Erythroblast (primary cell): ENCODE results near the gene HLF.

ENCODE experiments used
- DNase-seq, 2 experiments: peaks; one replicate each; lab custom pipeline; 2025; lab: John Stamatoyannopoulos, UW
- GATA1 ChIP-seq: IDR thresholded peaks from 2 replicates; pipeline ENCODE4 v1.6.1; 2011; ENCODE audit warnings: low read depth, mild to moderate bottlenecking, control low read depth, low read length, moderate library complexity
- POLR2A ChIP-seq: IDR thresholded peaks from 2 replicates; pipeline ENCODE4 v1.6.1; 2011; ENCODE audit warnings: mild to moderate bottlenecking, low read length

Gene HLF

GRCh38 chr17:55335625-55336024, 70.9 kb downstream of the HLF start:
- TF ChIP-seq POLR2A: no peak
- no peak for TF ChIP-seq GATA1
- DNase-seq: no peak

DNA sequence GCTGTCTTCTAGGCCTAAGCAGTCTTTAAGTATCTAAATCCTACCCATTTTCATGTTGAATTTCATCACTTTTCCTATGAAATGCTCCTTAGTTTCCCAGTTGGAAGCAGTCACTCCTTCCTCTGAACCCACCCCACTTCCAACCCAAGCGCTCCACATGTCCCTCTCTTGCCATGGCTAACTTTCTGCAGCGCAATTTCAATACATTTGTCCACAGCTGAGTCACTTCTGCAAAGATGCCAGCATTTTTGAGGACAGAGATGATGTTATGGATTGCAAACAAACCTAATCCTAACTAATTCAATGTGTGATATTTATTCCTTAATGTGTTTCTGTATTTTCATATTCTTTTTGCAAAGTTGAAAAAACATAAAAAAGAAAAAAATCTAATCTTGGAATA, 71.7 kb downstream of the HLF start:
- TF ChIP-seq POLR2A (no peak), GATA1 (no peak)

GRCh38 chr17:55340176-55340575, 75.4 kb downstream of the HLF start:
- TF ChIP-seq GATA1: no peak
- no peak for TF ChIP-seq POLR2A
- no peak for DNase-seq

More for the DNA sequence above, 71.7 kb downstream of the HLF start:
- DNase-seq: no peak

DNA sequence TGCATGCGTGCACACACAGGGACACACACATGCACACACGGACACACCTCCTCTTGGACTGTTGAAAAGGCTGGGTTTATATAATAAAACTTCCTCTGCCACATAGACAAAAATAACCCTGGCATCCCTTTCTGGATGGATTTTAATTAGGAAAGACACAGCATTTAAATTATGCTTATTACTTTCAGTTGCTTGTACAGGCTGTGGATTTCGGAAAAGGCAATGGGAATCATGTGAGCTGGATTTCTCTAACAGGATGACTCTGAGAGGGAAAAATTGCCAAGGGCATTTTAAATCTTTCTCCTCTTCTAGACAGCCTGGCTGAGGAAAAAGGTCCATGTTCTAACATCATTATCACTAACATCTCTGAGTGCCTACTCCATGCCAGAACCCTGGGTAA, 75.9 kb downstream of the HLF start:
- TF ChIP-seq GATA1 (no peak), POLR2A (no peak)
- no peak for DNase-seq

DNA sequence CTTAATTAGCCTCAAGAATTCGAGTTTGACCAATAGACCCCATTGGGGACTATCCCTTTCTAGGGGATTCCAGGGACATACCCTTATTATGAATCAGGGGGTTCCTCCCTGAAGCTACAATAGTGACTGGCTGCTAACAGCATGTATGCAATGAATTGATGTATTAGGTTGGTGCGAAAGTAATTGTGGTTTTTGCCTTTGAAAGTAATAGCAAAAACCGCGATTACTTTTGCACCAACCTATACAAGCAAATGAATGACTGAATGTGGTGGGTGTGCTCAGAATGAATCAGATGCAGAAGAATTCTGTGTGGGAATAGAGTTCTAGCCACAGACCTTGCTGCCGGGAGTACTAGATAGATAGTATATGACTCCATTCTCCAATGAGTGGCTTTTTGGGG, 76.7 kb downstream of the HLF start:
- DNase-seq: no peak
- TF ChIP-seq GATA1: no peak
- TF ChIP-seq POLR2A: no peak

DNA sequence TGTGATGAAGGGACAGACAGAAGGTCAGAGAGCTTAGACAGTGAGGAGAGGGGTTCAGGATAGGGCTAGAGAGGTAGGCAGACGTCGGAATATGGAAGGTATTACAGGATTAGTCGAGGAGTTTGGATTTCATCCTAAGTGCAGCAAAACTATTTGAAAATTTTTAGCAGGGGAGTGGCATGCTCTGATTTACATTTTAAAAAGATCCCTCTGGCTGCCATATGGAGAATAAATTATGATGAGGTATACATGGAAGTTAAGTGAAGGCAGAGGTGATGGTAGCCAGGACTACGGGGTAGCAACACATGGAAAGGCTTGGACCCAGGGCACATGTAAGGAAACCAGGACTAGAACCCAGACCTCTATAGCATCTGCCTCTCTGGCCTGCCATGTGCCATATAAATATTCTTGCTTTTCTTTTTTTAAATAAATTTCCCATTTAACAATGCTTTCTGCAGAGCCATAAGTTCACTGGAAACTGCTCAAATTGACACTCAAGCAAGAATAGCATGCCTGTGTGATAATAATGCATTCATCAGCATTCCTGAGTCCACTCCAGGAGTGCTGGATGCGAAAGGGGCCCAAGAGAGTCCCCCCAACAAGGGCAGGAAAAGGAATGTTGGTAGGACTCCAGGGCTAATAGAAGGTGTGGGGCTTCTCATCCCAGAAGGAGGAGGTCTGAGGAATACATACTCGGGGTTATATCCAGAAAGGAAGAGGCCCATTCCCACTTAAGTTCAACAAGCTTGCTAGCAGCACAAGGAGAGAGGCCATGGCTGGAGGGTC, 78.2 kb downstream of the HLF start:
- TF ChIP-seq POLR2A: no peak
- no peak for TF ChIP-seq GATA1
- DNase-seq: no peak

GRCh38 chr17:55343900-55344513, 79.2 kb downstream of the HLF start:
- peak in 1 of 2 experiments; percentile 36 for DNase-seq
- no peak for TF ChIP-seq GATA1
- no peak for TF ChIP-seq POLR2A

DNA sequence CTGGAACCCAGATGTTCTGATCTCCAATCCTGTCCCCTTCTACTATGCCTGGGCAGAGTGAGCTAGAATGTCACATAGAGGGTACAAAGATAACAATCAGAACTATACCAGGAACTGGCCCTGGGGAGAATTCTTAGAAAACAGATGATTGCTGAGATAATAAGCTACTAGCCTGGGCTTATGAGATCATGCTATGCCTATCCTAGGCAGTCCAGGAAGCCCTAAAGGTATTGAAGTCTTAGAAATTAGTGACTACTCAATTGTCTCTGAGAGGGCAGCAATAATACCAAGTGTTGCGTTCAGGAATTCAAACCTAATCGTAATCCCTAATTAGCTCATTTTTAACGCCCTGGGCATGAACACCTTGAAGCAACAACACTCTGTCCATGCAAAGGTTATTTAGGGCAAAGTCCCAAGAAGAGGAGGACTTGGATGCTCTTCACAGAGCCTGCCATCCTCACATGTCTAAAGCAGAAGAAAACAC, 79.8 kb downstream of the HLF start:
- peak; percentile 90 to 94 for DNase-seq
- TF ChIP-seq GATA1 (peak; percentile 45), POLR2A (peak; percentile 38)

- no peak for DNase-seq
- TF ChIP-seq GATA1 (no peak), POLR2A (peak; percentile 3)
These were observed 80.4 kb downstream of the HLF start for GRCh38 chr17:55345132-55345531.

DNA sequence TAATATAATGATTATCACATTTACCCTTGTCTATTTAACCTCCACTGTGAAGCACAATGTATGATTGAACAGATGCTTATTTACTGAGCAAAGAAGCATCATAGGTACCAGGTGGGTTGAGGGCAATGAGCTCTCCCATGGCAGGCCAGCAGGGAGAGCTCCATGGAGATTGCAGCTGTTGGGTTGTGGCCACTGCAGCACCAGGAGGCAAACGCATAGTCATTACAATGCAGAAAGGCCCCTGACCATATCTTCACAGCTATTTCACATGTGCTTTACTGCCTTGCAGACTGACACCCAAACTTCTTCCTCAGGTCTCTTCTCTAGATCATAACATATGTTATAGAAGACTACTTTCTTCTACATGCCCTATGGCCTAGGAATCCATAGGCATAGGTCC, 81.9 kb downstream of the HLF start:
- DNase-seq: no peak
- TF ChIP-seq POLR2A (no peak), GATA1 (no peak)

GRCh38 chr17:55347341-55347740, 82.6 kb downstream of the HLF start:
- TF ChIP-seq GATA1 (no peak), POLR2A (no peak)
- no peak for DNase-seq

DNA sequence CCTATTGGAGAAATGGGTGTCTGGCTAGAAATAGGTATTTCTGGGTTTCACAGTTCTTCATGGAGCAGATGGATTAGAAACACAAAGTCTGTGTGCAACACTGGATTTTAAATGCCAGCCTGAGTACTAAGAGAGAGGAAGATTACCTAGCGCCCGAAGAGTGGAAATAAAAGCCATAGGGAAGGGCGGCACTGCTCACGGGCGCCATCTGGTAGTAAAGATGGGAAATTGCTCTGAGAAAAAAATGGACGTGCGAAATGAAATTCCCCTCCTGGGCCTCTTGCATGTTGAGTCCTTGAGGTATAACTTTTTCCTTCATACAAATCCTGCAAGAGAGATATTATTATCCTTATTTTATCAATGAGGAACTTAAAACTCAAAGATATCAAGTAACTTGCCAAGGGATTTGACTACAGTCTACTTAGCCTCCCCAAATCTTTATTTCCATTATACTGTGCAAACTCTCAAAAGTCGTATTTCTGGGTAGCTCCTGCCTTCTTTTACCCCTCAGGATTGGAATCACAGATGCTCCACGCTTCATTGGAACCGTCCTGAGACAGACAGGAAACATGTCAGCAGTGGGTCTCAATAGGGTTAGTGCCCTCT, 84.1 kb downstream of the HLF start:
- TF ChIP-seq POLR2A (no peak), GATA1 (no peak)
- peak; percentile 73 to 81 for DNase-seq

DNA sequence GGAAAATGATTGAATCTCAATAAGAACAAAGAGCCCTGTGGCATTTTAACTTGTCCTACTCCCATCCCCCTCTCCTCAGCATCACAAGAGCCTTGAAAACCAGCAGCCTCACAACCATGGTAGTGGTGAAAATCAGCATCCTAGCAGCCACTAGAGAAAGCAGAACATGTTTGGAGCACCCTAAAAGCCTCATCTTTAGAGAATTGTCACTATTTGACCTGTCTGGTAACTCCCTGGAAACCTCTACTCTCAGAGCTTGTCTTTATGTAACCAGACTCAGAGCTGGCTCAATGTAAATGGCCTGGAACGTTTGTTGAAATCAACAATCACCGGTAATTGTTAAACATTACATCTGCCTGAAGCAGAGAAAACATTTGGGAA, 86.1 kb downstream of the HLF start:
- no peak for DNase-seq
- no peak for TF ChIP-seq POLR2A
- no peak for TF ChIP-seq GATA1

DNA sequence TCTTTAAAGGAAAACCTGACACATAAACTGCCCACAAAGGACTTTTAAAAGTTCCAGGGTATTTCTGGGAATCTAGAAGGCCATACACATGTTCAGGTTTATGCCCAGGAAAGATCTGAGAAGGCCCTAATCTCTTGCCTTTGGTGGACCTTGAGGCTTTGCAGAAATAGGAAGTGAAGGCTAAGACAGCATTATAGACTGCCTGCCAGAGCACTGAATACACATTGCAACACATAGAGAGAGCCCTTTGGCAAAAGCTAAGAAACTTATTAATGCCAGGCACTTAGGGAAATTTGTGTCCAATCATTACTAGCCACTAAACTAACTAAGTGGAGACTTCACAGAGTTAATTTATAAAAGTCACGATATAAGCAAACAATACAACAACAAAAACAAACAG, 86.5 kb downstream of the HLF start:
- no peak for DNase-seq
- TF ChIP-seq POLR2A (no peak), GATA1 (no peak)
